GM23338 (cell line): ENCODE data around the gene EPHA8.

Experiments
- CREB1 ChIP-seq: fragments of 250-450 bp; sonication (Bioruptor Pico); IDR thresholded peaks from 2 replicates; pipeline ENCODE4 v1.5.0; 2020; ENCODE audit warnings: low read depth, mild to moderate bottlenecking, moderate library complexity
- CTCF ChIP-seq, 2 experiments: fragments of 200-600 bp in 1 of 2; sonication (generic) in 1 of 2; conservative IDR thresholded peaks; 2 replicates each; pipeline versions ENCODE4 v1.5.1 to v1.6.1; 2016 to 2017; ENCODE audit warnings: antibody characterized with exemption in 2 of 2, low read depth in 2 of 2, mild to moderate bottlenecking in 2 of 2, moderate library complexity in 1 of 2
- ETS1 ChIP-seq: IDR thresholded peaks from 2 replicates; pipeline ENCODE4 v1.6.1; 2016; ENCODE audit warnings: antibody characterized with exemption
- EZH2 ChIP-seq: fragments of 200-600 bp; sonication (generic); IDR thresholded peaks from one replicate; pipeline ENCODE4 v1.8.0; 2017; ENCODE audit warnings: antibody characterized with exemption, mild to moderate bottlenecking, low read depth; ENCODE audit not compliant: unreplicated experiment
- EZH2phosphoT487 ChIP-seq: fragments of 200-600 bp; sonication (generic); IDR thresholded peaks from one replicate; pipeline ENCODE4 v1.8.1; 2018; ENCODE audit warnings: antibody characterized with exemption; ENCODE audit not compliant: unreplicated experiment
- JUNB ChIP-seq: IDR thresholded peaks from one replicate; pipeline ENCODE4 v1.6.1; 2016; ENCODE audit warnings: antibody characterized with exemption; ENCODE audit not compliant: unreplicated experiment
- NANOG ChIP-seq: IDR thresholded peaks from 2 replicates; pipeline ENCODE4 v1.6.1; 2016; ENCODE audit warnings: antibody characterized with exemption, borderline replicate concordance
- POLR2AphosphoS5 ChIP-seq: IDR thresholded peaks from 2 replicates; pipeline ENCODE4 v1.6.1; 2016; ENCODE audit warnings: antibody characterized with exemption, low read depth
- REST ChIP-seq: IDR thresholded peaks from one replicate; pipeline ENCODE4 v1.6.1; 2018; ENCODE audit warnings: antibody characterized with exemption; ENCODE audit not compliant: unreplicated experiment
- STAT1 ChIP-seq: IDR thresholded peaks from one replicate; pipeline ENCODE4 v1.6.1; 2016; ENCODE audit warnings: antibody characterized with exemption; ENCODE audit not compliant: unreplicated experiment
- ZNF331 ChIP-seq: fragments of 250-450 bp; sonication (Bioruptor Pico); IDR thresholded peaks from 2 replicates; pipeline ENCODE4 v1.5.0; 2020; ENCODE audit warnings: low read depth, mild to moderate bottlenecking, moderate library complexity
- TF ChIP-seq, protein P1 (sequence below): fragments of 250-450 bp; sonication (Bioruptor Pico); IDR thresholded peaks from 2 replicates; pipeline ENCODE4 v1.5.0; 2020; ENCODE audit warnings: mild to moderate bottlenecking, moderate library complexity

DNA sequence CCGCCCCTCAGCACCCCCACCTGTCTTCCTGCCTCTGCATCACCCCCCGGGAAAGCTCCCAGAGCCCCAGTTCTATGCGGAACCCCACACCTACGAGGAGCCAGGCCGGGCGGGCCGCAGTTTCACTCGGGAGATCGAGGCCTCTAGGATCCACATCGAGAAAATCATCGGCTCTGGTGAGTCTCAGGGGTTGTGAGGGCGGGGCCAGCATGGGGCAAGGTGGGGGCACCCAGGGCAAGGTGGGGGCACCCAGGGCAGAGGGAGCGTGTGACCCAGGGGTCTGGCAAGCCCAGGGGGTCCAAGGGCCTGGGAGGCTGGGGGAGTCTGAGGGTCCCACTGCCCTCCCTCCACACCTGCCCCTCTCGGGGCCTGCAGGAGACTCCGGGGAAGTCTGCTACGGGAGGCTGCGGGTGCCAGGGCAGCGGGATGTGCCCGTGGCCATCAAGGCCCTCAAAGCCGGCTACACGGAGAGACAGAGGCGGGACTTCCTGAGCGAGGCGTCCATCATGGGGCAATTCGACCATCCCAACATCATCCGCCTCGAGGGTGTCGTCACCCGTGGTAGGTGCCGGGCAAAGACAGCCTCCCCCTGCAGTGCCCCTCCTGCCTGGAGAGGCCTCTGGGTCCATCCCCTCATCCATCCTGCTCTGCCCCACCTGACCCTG, 34.1 kb downstream of the EPHA8 start:
- no peak for TF ChIP-seq CTCF (conservative IDR thresholded peaks at IDR 0.05; ENCODE audit: low read depth in 2 of 2)
- TF ChIP-seq EZH2phosphoT487: no peak
- no peak for TF ChIP-seq EZH2
- TF ChIP-seq CREB1 (CRISPR knock-in tag): no peak
- TF ChIP-seq ZNF331 (CRISPR knock-in tag): no peak
- TF ChIP-seq NANOG: no peak
- no peak for TF ChIP-seq POLR2AphosphoS5
- TF ChIP-seq REST: no peak
- TF ChIP-seq STAT1: no peak
- TF ChIP-seq JUNB: no peak
- TF ChIP-seq ETS1: no peak
- TF ChIP-seq, protein P1, sequence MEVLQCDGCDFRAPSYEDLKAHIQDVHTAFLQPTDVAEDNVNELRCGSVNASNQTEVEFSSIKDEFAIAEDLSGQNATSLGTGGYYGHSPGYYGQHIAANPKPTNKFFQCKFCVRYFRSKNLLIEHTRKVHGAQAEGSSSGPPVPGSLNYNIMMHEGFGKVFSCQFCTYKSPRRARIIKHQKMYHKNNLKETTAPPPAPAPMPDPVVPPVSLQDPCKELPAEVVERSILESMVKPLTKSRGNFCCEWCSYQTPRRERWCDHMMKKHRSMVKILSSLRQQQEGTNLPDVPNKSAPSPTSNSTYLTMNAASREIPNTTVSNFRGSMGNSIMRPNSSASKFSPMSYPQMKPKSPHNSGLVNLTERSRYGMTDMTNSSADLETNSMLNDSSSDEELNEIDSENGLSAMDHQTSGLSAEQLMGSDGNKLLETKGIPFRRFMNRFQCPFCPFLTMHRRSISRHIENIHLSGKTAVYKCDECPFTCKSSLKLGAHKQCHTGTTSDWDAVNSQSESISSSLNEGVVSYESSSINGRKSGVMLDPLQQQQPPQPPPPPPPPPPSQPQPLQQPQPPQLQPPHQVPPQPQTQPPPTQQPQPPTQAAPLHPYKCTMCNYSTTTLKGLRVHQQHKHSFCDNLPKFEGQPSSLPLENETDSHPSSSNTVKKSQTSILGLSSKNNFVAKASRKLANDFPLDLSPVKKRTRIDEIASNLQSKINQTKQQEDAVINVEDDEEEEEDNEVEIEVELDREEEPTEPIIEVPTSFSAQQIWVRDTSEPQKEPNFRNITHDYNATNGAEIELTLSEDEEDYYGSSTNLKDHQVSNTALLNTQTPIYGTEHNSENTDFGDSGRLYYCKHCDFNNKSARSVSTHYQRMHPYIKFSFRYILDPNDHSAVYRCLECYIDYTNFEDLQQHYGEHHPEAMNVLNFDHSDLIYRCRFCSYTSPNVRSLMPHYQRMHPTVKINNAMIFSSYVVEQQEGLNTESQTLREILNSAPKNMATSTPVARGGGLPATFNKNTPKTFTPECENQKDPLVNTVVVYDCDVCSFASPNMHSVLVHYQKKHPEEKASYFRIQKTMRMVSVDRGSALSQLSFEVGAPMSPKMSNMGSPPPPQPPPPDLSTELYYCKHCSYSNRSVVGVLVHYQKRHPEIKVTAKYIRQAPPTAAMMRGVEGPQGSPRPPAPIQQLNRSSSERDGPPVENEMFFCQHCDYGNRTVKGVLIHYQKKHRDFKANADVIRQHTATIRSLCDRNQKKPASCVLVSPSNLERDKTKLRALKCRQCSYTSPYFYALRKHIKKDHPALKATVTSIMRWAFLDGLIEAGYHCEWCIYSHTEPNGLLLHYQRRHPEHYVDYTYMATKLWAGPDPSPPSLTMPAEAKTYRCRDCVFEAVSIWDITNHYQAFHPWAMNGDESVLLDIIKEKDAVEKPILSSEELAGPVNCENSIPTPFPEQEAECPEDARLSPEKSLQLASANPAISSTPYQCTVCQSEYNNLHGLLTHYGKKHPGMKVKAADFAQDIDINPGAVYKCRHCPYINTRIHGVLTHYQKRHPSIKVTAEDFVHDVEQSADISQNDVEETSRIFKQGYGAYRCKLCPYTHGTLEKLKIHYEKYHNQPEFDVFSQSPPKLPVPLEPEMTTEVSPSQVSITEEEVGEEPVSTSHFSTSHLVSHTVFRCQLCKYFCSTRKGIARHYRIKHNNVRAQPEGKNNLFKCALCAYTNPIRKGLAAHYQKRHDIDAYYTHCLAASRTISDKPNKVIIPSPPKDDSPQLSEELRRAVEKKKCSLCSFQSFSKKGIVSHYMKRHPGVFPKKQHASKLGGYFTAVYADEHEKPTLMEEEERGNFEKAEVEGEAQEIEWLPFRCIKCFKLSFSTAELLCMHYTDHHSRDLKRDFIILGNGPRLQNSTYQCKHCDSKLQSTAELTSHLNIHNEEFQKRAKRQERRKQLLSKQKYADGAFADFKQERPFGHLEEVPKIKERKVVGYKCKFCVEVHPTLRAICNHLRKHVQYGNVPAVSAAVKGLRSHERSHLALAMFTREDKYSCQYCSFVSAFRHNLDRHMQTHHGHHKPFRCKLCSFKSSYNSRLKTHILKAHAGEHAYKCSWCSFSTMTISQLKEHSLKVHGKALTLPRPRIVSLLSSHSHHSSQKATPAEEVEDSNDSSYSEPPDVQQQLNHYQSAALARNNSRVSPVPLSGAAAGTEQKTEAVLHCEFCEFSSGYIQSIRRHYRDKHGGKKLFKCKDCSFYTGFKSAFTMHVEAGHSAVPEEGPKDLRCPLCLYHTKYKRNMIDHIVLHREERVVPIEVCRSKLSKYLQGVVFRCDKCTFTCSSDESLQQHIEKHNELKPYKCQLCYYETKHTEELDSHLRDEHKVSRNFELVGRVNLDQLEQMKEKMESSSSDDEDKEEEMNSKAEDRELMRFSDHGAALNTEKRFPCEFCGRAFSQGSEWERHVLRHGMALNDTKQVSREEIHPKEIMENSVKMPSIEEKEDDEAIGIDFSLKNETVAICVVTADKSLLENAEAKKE (CRISPR knock-in tag): no peak
